GM21447 (cell line): Measurements from ENCODE around the gene TBC1D22A.

ENCODE experiments used
- ATAC-seq: cut with Tn5 transposase; IDR thresholded peaks from one replicate; pipeline ENCODE4 v1.9.1; 2021; ENCODE audit not compliant: unreplicated experiment

TBC1D22A gene

DNA sequence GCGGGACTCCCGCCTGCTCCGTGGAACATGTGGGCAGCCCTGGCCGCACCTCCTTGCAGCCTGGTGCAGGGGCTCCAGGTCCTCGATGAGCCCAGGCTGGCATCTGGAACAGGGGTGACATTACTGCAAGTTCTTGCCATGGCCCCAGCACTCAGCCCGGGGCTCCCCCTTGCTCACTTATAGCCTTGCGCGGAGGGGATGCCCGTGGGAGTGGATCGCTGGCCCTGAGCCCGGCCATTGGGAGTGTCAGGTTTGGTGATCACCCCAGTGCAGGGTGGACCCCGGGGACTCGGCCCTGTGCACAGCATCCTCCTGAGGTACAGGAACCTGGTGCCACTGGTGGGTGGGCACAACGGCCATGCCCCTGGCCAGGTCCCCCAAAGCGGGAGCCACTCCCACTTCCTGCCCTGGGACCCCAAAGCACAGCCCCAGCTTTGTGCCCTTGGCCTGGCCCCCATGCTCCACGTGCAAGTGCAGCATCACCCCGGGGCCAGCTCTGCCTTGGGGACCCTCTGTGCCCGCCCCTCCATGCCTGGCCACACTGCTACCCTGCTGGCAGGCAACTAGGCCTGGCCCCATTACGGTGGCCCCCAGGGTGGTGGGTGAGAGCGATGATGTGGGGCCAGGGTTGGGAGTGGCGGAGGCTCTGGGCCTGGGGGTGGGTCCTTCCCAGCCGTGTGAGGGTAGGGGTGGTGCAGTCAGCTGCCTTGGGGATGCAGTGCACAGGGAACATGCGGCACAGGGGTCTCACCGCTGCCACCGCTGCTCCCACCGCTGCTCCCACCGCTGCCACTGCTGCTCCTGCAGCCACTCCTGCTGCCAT lies 439.8 kb downstream of the TBC1D22A start:
- ATAC-seq: no peak

DNA sequence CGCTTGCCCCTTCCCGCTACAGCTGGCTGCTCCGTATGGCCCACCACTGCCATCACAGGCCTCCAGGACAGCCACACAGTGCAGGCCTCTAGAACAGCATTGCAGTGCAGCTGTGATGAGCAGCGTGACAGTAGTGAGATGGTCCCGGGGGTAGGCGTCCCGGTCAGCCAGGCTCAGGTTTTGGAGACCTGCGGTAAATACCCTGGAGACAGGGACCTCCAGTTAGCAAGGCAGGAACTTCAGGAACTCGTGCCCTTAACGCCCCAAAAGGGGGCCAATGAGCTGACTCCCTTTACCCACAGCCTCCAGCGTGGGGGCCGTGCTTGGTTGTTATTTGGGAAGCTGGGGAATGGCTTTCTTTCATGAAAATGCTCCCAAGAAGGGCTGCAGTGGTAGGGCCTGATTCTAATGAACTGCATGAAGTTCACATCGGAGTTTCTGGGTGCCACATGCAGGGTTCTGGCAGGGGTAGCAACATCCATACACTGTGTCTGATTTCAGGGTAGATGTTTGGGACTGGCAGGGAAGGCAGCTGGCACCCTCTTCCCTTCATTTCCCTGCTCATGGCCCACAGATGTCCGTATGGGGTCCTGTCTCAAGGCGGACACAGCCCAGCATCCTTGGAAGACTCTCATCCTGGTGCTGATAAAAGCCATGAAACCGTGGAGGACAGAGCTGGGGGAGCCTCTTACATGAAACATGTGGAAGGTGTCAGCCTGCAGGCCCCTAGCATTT lies 440.5 kb downstream of the TBC1D22A start:
- no peak for ATAC-seq

DNA sequence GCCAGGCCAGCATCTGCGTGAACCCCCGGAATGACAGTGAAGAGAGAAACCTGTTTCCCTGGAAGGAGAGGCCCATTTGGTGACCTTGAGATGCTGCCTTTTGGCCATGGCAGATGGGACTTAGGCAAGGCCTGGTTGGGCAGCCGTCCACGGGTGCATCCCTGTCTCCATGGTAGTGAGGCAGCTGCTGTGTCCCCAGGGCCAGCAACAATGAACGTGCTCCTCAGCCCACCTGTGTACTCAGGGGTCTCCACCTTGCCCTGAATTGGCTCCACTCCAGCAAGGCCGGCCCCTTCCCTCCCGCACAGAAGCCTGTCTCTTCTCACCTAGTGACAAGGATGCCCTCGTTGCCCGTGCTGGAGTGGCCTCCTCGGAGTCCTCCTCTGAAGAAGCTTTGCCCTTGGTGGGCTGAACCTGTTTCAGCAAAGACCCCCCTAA lies 441.1 kb downstream of the TBC1D22A start:
- ATAC-seq: no peak

DNA sequence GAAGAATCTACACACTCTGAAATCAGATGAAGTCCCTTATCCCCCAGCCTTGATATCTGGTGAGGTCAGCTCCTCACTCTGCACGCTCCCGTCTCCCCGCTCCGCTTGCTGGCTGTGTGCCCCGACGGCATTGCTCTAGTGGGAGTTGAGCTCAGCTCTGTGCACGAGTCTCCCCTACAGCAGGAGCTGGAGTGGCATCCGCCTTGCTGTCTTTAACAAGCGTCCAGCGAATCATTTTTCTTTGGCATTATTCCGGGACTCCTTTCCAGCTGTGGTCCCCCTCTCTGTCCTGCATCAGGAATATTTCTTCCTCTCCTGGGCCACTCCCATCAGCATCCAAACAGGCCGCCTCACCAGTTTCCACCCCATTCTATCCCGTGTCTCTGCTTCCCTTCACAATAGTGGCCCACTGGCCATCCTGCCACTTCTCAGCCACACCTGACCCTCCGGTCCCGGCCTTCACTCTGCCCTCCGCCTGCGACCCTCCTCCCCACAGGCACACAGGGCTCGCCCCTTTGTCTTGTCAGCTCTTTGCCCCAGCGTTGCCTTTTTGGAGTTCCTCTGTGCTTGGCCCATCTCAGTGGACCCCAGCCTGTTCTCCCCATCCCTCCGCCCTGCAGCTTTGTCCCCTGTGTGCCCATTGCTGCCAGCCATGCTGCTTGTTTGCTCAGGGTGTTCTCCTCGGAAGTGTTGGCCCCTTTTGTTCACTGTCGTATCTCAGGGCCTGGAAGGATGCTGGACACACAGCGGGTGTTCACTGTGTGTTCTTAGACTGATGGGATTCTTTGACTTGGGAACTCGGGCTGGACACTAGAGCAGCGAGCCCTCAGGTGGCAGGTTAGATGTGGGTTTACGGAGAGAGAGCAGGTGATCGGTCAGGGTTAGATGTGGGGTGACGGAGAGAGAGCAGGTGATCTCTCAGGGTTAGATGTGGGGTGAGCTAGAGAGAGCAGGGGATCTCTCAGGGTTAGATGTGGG lies 441.8 kb downstream of the TBC1D22A start:
- no peak for ATAC-seq

DNA sequence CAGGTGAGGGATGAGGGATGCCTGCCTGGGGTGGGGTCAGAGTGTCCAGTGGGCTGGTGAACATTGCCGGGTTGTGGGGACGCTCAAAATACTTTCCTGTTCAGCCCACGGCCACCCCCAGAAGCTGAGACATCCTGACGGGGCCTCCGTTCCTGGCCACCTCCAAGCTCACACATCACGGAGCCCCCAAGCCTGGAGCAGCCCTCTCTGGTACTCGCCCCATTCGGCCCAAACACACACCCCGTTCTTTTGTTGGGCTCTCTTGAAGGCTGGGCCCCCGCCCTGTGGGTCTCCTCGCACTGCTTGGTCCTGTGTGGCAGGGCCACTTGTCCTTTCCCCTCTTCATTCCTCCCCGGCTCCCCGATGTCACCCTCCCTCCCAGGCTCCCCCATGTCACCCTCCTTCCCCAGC lies 442.6 kb downstream of the TBC1D22A start:
- no peak for ATAC-seq

DNA sequence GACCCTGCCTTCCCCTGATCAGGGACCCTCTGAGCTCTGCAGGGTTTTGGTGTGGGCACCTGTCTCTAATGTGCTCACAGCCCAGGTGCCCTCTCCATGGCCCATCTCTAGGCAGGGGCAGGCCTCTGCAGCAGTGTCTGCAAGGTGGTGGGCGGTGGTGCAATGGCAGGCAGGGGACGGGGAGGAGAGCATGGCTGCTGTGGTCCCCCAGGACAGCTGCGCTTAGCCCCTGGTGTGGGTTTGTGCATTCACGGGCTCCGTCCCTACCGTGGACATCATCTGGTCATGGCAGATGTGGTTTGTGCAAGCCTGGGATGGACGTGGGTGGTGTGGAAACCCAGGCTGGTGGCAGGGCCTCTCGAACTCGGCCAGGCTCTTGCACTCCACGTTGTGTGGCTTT lies 443.1 kb downstream of the TBC1D22A start:
- ATAC-seq: no peak

DNA sequence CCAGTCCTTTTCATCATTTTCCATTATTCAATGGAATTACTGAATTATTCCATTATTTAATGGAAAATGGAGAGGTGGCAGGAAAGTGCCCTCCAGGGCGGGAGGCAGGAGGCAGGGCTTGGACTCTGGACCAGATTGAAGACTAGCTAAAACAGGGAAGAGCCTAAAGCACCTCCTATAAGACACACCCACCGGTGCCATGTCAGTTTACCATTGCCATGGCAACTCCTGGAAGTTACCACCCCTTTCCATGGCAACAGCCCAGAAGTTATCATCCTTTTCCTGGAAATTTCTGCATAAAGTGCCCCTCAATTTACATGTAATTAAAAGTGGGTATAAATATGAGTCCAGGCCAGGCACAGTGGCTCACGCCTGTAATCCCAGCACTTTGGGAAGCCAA lies 443.7 kb downstream of the TBC1D22A start:
- no peak for ATAC-seq

DNA sequence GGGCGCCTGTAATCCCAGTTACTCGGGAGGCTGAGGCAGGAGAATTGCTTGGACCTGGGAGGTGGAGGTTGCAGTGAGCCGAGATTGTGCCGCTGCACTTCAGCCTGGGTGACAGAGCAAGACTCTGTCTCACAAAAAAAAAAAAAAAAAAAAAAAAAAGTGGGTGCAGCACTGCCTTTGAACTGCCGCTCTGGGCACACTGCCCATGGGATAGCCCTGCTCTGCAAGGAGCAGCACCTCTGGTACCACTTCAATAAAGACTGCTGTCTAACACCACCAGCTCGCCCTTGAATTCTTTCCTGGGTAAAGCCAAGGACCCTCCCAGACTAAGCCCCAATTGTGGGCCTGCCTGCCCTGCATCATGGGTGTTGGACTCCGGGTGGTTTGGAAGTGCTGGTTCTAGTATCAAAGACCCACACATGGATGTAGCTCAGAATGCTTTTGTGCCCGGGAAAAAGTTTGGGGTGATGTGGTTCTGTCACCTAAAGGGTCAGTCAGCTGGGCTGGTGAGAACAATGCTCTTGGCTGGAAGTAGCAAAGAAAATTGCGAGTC lies 444.3 kb downstream of the TBC1D22A start:
- ATAC-seq: no peak

DNA sequence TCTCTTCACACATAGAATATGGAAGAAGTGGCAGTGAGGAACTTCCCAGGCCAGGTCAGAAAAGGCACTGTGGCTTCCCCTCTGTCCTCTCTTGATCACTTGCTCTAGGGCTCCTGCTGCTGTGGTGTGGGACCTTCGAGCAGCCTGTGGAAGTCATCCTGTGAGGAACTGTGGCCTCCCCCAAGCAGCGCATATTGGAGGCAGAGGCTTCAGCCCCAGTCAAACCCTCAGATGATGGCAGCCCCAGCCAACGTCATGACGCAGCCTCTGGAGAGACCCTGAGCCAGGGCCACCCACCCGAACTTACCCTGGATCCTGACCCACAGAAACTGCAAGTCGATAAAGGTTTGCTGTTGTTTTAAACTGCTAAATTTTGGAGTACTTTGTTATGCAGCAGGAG lies 444.9 kb downstream of the TBC1D22A start:
- no peak for ATAC-seq

DNA sequence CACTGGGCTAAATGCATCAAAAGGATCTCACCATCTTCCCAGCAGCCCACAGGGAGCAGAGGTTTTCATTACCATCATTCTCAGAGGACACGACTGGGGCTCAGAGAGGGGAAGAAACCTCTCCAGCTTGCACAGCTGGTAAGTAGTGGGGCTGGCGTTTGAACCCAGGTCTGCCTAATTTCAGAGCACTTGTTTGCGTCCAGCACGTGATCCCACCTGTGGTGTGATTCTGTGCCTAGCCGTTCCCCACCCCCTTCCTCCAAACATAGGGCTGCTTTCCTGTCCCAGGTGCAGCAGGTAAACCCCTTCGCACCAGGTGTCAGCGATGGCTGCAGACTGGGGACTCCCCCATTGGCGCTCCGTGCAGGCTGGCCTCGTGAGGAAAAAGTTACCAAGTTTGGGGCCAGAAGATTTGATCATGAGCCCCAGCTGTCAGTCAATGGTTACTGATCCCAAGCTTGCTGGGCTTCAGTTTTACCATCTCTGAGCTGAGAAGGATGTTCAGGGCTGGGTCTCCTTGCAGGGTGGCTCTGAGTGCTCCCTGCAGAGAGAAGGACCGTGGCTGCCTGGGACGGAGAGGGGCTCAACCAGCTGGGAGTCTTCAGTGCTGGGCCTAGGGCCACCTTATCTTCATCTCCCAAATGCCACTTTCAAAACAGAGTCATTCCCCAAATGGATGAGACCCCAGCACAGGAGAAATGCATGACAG lies 445.6 kb downstream of the TBC1D22A start:
- no peak for ATAC-seq

DNA sequence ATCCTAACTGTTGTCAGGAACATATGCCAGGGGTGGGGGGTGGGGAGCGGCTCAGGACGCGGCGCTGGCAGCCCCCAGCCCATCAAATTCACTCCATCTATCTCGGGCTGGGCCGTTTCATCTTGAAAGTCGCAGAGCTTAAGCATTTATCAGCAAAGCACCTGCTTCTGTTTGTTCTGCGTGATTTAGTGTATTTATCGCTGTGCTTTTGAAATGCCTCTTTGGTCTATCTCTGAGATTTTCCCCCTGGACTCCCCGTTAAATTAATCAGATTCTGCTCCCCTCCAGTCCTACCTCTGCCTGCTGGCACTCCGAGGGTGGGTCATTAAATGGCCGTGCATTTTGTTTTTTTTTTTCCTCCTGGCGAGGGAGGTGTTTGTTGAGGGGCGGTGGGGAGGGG lies 446.2 kb downstream of the TBC1D22A start:
- ATAC-seq: no peak

DNA sequence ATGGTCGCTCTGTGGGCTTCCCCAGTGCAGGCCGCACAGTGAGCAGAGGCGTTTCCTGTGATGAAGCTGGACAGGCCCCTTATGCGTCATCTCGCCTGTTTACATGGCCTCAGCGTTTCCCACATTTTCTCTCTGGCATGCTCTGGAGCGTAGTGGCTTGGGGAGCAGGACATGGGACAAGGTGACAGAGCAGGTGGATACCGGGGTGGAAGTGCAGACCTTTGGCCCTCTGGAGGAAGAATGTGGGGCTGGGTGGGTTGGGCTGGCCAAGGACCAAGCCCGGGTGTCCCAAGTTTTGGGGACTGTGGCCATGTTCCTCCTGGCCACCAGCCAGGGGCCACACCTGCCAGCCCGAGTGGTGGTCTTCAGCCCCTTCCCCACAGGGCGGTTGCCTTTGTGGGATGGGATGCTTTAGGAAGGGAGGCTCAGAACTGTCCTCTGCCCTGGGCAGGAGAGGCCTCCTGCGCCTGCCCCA lies 446.6 kb downstream of the TBC1D22A start:
- no peak for ATAC-seq

DNA sequence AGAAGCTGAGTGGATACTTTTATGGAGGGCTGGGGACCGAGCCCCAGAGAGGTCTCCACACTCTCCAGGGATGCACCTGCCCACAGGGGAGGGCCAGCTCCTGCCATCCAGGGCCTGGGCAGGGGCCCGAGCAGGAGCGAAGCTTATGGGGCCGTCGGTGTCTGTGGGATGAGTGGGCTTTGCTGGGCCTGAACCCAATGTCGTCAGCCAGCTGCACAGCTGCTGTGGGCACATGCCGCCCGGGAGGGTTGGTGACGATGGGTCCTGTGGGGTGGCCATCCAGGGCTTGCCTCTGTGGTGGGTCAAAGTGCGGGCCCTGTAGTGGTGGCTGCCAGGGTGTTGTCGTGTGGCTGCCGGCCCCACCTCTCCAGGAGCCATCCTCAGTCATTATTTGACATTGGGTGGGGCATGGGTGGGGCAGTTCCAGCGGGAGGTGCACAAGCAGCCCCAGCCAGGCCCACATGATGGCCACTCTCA lies 447.1 kb downstream of the TBC1D22A start:
- ATAC-seq: no peak

DNA sequence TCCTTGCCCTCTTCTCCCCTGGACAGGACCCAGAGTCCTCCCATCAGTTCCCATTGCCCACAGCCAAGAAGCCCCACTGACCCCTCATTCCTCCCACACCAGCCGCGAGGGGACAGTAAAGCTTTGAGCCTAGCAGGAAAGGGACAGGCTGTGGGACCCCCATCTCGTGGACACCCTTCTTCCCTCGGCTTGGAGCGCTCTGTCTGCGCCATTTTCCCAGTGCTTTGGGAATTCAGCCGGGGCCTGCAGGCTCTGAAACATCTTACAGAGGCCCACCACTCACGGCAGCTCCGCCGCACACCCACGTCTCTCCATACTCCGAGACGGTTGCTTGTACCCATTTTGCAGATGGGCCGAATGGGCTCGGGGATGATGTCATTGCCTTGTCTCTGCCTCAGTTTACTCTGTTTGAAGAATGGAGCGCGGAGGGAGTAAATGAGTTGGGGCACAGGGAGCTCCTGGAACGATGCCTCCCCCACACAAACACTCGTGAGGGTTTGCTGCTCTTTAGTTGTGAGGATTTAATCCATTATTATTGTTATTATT lies 447.7 kb downstream of the TBC1D22A start:
- ATAC-seq: no peak

DNA sequence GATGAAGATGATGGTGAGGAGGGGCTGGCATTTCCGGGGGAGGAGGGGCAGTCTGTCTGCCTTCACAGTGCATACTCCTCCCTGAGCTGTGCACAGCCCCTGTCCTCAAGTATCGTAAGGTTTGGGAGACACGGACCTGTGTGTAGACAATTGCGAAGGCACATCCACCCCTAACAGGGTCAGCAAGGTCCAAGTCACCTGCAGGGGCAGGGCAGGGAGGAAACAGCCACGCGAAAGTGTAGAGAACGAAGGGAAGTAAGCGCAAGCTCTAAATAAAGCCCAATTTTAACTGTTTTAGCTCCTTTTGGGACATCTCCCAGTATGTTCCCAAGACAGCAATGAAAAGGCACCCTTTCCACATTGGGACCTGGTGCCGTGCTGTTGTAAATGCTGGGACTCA lies 448.2 kb downstream of the TBC1D22A start:
- ATAC-seq: no peak

DNA sequence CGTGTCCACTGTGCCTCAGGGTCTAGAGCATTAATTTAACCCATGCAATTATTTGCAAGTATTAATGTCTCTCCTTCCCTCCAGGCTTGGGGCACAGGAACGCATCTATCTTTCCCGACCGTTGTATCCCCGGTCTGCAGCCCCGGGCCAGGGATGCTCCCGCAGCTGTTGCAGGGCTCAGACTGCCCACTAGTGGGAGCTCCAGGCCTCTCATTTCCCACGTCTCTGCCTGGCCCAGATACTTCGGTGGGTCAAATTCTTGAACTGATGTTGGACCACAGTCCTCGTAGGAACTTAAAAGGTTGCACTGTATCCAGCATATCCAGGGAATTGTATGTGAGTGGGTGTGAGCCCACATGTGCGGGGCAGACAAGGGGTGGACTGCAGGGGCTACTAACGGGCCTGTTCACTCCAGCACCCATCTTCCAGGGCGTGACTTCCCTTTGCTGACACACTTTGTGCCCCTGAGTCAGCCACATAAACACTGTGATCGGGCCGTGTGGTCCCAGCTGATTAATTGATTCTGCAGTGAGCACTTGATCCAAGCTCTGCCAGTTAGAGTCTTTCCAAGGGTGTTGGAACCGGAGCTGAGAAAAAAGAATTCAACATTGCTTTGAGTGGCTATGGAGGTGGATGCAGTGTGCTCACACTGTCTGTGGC lies 451.3 kb downstream of the TBC1D22A start:
- no peak for ATAC-seq

DNA sequence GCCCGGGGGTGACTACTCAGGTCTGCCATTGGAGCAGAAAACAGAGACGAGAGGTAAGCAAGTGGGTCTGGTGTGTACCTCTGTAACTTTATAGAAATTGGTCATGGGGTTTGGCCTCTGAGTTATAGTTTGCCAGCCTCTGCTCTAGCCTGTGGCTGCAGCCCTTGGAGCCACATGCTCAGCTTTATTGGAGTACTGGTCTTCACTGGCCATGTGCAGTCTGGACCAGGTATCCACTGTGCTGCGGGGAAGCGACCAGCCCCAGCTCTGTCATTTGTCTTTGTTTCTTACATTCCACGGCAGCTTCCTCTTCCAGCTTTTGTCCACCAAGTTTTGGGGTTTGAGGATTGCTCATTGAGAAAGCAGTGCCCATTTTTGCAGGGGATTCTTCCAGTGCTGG lies 453.4 kb downstream of the TBC1D22A start:
- no peak for ATAC-seq

DNA sequence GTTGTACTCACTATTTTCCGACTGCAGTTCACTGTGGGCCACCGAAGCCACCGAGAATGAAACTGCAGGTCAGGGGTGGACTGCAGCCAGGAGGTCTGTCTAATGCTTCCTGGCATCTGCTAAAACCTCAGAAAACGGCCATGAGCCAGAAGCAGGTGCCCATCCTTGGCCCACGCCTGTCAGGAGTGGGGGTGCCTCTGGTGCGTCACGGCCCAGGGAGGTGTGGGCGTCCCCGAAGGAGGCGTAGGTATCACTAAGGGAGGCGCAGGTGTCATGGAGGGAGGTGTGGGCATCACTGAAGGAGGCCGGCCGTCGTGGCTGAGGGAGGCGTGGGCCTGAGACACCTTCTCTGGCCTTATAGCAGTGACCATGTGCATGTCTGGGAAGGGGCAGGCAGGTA lies 456.2 kb downstream of the TBC1D22A start:
- no peak for ATAC-seq

DNA sequence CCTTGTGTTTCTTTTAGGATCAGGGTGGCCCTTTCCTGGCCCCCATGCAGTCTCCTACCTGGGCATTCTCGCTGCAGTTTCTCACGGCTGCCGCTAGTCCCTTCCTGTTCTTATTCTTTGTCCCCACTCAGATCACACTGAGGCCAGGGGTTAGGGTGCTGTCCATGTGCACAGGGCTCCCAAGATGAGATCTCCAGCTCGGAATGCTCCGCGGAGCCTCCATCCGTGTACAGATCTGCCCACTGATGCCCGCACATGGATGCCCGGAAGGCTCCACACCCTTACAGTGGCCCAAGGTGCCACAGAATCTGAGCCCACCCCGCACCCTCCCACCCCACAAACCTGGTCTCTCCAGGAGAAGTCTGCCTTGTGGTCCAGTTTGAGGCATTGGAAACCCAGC lies 457.3 kb downstream of the TBC1D22A start:
- no peak for ATAC-seq
